H1 (cell line): ENCODE data around the gene PCDHGA7. TPM values are rescaled to one million over a fixed set of nuclear protein-coding genes. Genes with fewer than 3 reads are reported as not detected.
"Not testable (repeated sequence)": the region's sequence is repeated elsewhere in the genome, so short reads cannot be mapped to it uniquely, and the experiment has no call there.

Source experiments
- CTCF ChIA-PET: fragments of 300-600 bp; sonication (Branson Sonifier 250); formaldehyde crosslinking; loops from one replicate; lab custom pipeline; 2021; ENCODE audit not compliant: partially characterized antibody; lab: Charles Lee
- POLR2A ChIA-PET: fragments of 300-600 bp; sonication (Branson Sonifier 250); formaldehyde crosslinking; loops from one replicate; lab custom pipeline; 2021; ENCODE audit warnings: inconsistent platforms; ENCODE audit not compliant: partially characterized antibody; lab: Charles Lee
- DNase-seq, 2 experiments: peaks; one replicate each; pipeline versions ENCODE4 v3.0.0 to v3.0.0-alpha.2; 2010 to 2022; ENCODE audit warnings: low spot score in 2 of 2, low read depth in 1 of 2, mixed read lengths in 1 of 2
- FAIRE-seq: peaks from 2 replicates; lab custom pipeline; 2011; peaks lifted over from hg19 to GRCh38; lab: Jason Lieb, UNC
- H2AFZ ChIP-seq: 2 replicates; pipeline ENCODE4 v1.8.1; 2012; ENCODE audit warnings: low read length, inconsistent platforms
- H2AK5ac ChIP-seq: 2 replicates; pipeline ENCODE4 v1.6.1; 2013; ENCODE audit warnings: low read depth, low read length
- H2BK120ac ChIP-seq: replicated peaks from 2 replicates; pipeline ENCODE3; 2013; ENCODE audit warnings: low read depth, low read length, inconsistent platforms
- H2BK12ac ChIP-seq: 2 replicates; pipeline ENCODE4 v1.6.1; 2013; ENCODE audit warnings: low read depth, low read length
- H2BK15ac ChIP-seq: 2 replicates; pipeline ENCODE4 v1.6.1; 2013; ENCODE audit warnings: low read length
- H2BK20ac ChIP-seq: 2 replicates; pipeline ENCODE4 v1.6.1; 2013; ENCODE audit warnings: low read length
- H2BK5ac ChIP-seq: 2 replicates; pipeline ENCODE4 v1.6.1; 2013; ENCODE audit warnings: low read depth, low read length
- H3K14ac ChIP-seq: 2 replicates; pipeline ENCODE4 v1.6.1; 2013; ENCODE audit warnings: inconsistent platforms; ENCODE audit not compliant: insufficient read length
- H3K18ac ChIP-seq: 2 replicates; pipeline ENCODE4 v1.6.1; 2013; ENCODE audit warnings: low read length; ENCODE audit errors: extremely low read depth
- H3K23ac ChIP-seq: 2 replicates; pipeline ENCODE4 v1.6.1; 2013; ENCODE audit warnings: inconsistent platforms; ENCODE audit not compliant: insufficient read length
- H3K23me2 ChIP-seq: 2 replicates; pipeline ENCODE4 v1.6.1; 2013; ENCODE audit warnings: low read depth, low read length
- H3K27ac ChIP-seq: 2 replicates; pipeline ENCODE4 v1.6.1; 2011; ENCODE audit warnings: low read depth, low read length, inconsistent platforms
- H3K27me3 ChIP-seq, 4 experiments: replicated peaks in 1 of 4; 1 replicate in 1 of 4; 2 replicates in 3 of 4; pipeline versions ENCODE4 v1.6.1 to v1.8.1; 2011 to 2013; ENCODE audit warnings: low read length in 3 of 4, mild to moderate bottlenecking in 3 of 4, inconsistent platforms in 2 of 4, mixed read lengths in 2 of 4, moderate library complexity in 1 of 4; ENCODE audit not compliant: control insufficient read depth in 3 of 4, insufficient read depth in 3 of 4; ENCODE audit errors: extremely low read depth in 1 of 4
- H3K36me3 ChIP-seq, 4 experiments: 2 replicates each; pipeline versions ENCODE4 v1.6.1 to v1.8.1; 2011 to 2013; ENCODE audit warnings: mild to moderate bottlenecking in 4 of 4, low read length in 3 of 4, moderate library complexity in 2 of 4, control low read depth in 1 of 4, inconsistent platforms in 1 of 4; ENCODE audit not compliant: insufficient read depth in 4 of 4, control insufficient read depth in 2 of 4
- H3K4ac ChIP-seq: replicated peaks from 2 replicates; pipeline ENCODE3; 2013; ENCODE audit warnings: low read length, low read depth, mixed read lengths, inconsistent platforms; ENCODE audit not compliant: insufficient read length
- H3K4me1 ChIP-seq, 4 experiments: replicated peaks in 1 of 4; 1 replicate in 1 of 4; 2 replicates in 3 of 4; pipeline versions ENCODE4 v1.6.1 to v1.8.1; 2011 to 2013; ENCODE audit warnings: low read length in 3 of 4, inconsistent platforms in 2 of 4, mixed read lengths in 1 of 4; ENCODE audit not compliant: insufficient read depth in 4 of 4, control insufficient read depth in 3 of 4
- H3K4me2 ChIP-seq, 2 experiments: 2 replicates each; pipeline versions ENCODE4 v1.6.1 to v1.8.1; 2011 to 2013; ENCODE audit warnings: low read depth in 2 of 2, low read length in 2 of 2, control low read depth in 1 of 2, inconsistent platforms in 1 of 2, mild to moderate bottlenecking in 1 of 2; ENCODE audit not compliant: insufficient read depth in 1 of 2
- H3K4me3 ChIP-seq, 4 experiments: fragments of 200-600, 300-600 bp in 1 of 4; sonication (generic), shearing (Covaris generic), sonication (Bioruptor Twin) in 1 of 4; 2 replicates each; pipeline versions ENCODE4 v1.5.1 to v1.8.1; 2011 to 2016; ENCODE audit warnings: low read length in 4 of 4, low read depth in 3 of 4, control low read depth in 2 of 4, inconsistent platforms in 2 of 4, mild to moderate bottlenecking in 2 of 4, mixed read lengths in 1 of 4, moderate library complexity in 1 of 4; ENCODE audit not compliant: insufficient read depth in 2 of 4; ENCODE audit errors: extremely low read depth in 1 of 4
- H3K56ac ChIP-seq: replicated peaks from 2 replicates; pipeline ENCODE3; 2013; ENCODE audit warnings: low read depth, mild to moderate bottlenecking, mixed read lengths, low read length, inconsistent platforms; ENCODE audit not compliant: insufficient read length
- H3K79me1 ChIP-seq: 2 replicates; pipeline ENCODE4 v1.6.1; 2013; ENCODE audit warnings: low read depth, low read length, control low read depth
- H3K79me2 ChIP-seq, 2 experiments: 2 replicates each; pipeline versions ENCODE4 v1.6.1 to v1.8.1; 2012 to 2013; ENCODE audit warnings: low read length in 2 of 2, mild to moderate bottlenecking in 2 of 2, inconsistent platforms in 1 of 2; ENCODE audit not compliant: insufficient read depth in 2 of 2, control insufficient read depth in 1 of 2
- H3K9ac ChIP-seq, 4 experiments: replicated peaks in 1 of 4; 1 replicate in 1 of 4; 2 replicates in 3 of 4; pipeline versions ENCODE4 v1.6.1 to v1.8.1; 2011 to 2013; ENCODE audit warnings: low read depth in 3 of 4, low read length in 3 of 4, control low read depth in 2 of 4, mild to moderate bottlenecking in 2 of 4, moderate library complexity in 2 of 4, inconsistent platforms in 1 of 4; ENCODE audit errors: extremely low read depth in 1 of 4
- H3K9me3 ChIP-seq, 2 experiments: 2 replicates each; pipeline versions ENCODE4 v1.6.1 to v1.8.1; 2012 to 2013; ENCODE audit warnings: mild to moderate bottlenecking in 2 of 2, moderate library complexity in 2 of 2, control low read depth in 1 of 2, inconsistent platforms in 1 of 2, low read depth in 1 of 2, low read length in 1 of 2, mixed read lengths in 1 of 2; ENCODE audit not compliant: insufficient read depth in 2 of 2
- H4K20me1 ChIP-seq, 2 experiments: replicated peaks in 1 of 2; 2 replicates each; pipeline versions ENCODE3 to v1.8.1; 2011 to 2013; ENCODE audit warnings: inconsistent platforms in 2 of 2, low read length in 2 of 2, mild to moderate bottlenecking in 1 of 2; ENCODE audit not compliant: insufficient read depth in 2 of 2, control insufficient read depth in 1 of 2
- H4K5ac ChIP-seq: 2 replicates; pipeline ENCODE4 v1.6.1; 2013; ENCODE audit warnings: low read length, low read depth, mixed read lengths, inconsistent platforms; ENCODE audit not compliant: insufficient read length
- H4K8ac ChIP-seq: 2 replicates; pipeline ENCODE4 v1.8.0; 2013; ENCODE audit warnings: mild to moderate bottlenecking, moderate library complexity, low read length, inconsistent platforms; ENCODE audit not compliant: insufficient read depth; ENCODE audit errors: extremely low read depth
- H4K91ac ChIP-seq: replicated peaks from 2 replicates; pipeline ENCODE3; 2013; ENCODE audit warnings: low read length, mixed read lengths, inconsistent platforms; ENCODE audit not compliant: insufficient read length
- CTCF ChIP-seq, 3 experiments: IDR thresholded peaks; 1 replicate in 2 of 3; 2 replicates in 1 of 3; pipeline versions ENCODE4 v1.5.1 to v1.6.1; 2011; ENCODE audit warnings: low read length in 3 of 3, mild to moderate bottlenecking in 3 of 3, inconsistent platforms in 2 of 3, low read depth in 1 of 3, moderate library complexity in 1 of 3; ENCODE audit not compliant: insufficient read depth in 1 of 3; ENCODE audit errors: control extremely low read depth in 1 of 3
- KDM4A ChIP-seq: IDR thresholded peaks from one replicate; pipeline ENCODE4 v1.7.1; 2012; ENCODE audit warnings: low read depth, mild to moderate bottlenecking, moderate library complexity, low read length, inconsistent platforms; ENCODE audit not compliant: severe bottlenecking
- NRF1 ChIP-seq: IDR thresholded peaks from 2 replicates; pipeline ENCODE4 v1.6.1; 2011; ENCODE audit warnings: mild to moderate bottlenecking, low read depth, low read length, improper control_type of control experiment
- PHF8 ChIP-seq: fragments of 200-600 bp; sonication (generic); conservative IDR thresholded peaks from 2 replicates; pipeline ENCODE4 v1.7.1; 2012; ENCODE audit warnings: low read depth, mild to moderate bottlenecking, inconsistent platforms, low read length, moderate library complexity
- RAD21 ChIP-seq, 2 experiments: IDR thresholded peaks in 1 of 2; conservative IDR thresholded peaks in 1 of 2; 2 replicates each; pipeline ENCODE4 v1.6.1; 2011; ENCODE audit warnings: low read depth in 2 of 2, low read length in 2 of 2, improper control_type of control experiment in 1 of 2, inconsistent platforms in 1 of 2, mild to moderate bottlenecking in 1 of 2, moderate library complexity in 1 of 2
- WGBS, 2 experiments: shearing (Covaris generic) in 1 of 2; methylation state at CpG; one replicate each; pipeline versions ENCODE4 v1.1.6 to v1.1.7; 2013 to 2015; ENCODE audit warnings: low lambda C conversion rate in 2 of 2, mixed read lengths in 2 of 2, inconsistent platforms in 1 of 2, low coverage in 1 of 2, missing lambda C conversion rate in 1 of 2; ENCODE audit not compliant: insufficient replicate concordance in 2 of 2, insufficient coverage in 1 of 2, insufficient read length in 1 of 2; ENCODE audit errors: extremely low coverage in 1 of 2, missing lambda C conversion rate in 1 of 2; 5-methylcytosine and 5-hydroxymethylcytosine counted together
- polyA plus RNA-seq, 7 experiments: library from polyadenylated mRNA; depleted of rRNA in 3 of 7; stranded (reverse) in 5 of 7; unstranded in 2 of 7; fragments of >200 nt in 5 of 7; fragments of 200-250 nt in 2 of 7; gene quantifications; 1 replicate in 5 of 7; 2 replicates in 1 of 7; 4 replicates in 1 of 7; pipeline versions ENCODE4 v1.2.1 to v1.2.3, GENCODE V29; 2011 to 2013; ENCODE audit warnings: missing spikeins in 2 of 7, mixed read lengths in 2 of 7
- total RNA-seq: library from RNA; stranded (reverse); fragmentation: NEBNext Ultra II Directional; extraction: Animal tissue kit (Norgen Biotek cat#: 25700); gene quantifications from 2 replicates; pipeline ENCODE4 v1.2.1, GENCODE V29; 2021

Gene PCDHGA7
- total and polyA plus RNA-seq, 2 of the 8 experiments (the other 6 are each of a cell fraction or from before 2014, with no cell fraction given) = 0.39 to 1.1 TPM

GRCh38 chr5:141387557-141388311 lies 5.2 kb downstream of the PCDHGA7 start, which contains the start of gene PCDHGB4:
Gene PCDHGB4, plus strand, starts transcription at chr5:141387698. Its CDS starts 187 bp downstream, at chr5:141387885.
- Histone ChIP-seq H3K4me3 (peak within 1 kb of the TSS; percentile 42 to 69 (median 44); a peak in 7 of 8 replicates), H3K36me3 (peaks cover 3 to 23% (median 9%) of the 10 kb centered on the region in 4 experiments; a peak in 5 of 8 replicates), H3K4me2 (peak within 1 kb of the TSS; percentile 55 to 57), H3K9me3 (peaks cover 45 to 49% of the 10 kb centered on the region in 2 experiments), H3K9ac (peak within 1 kb of the TSS in 2 of 4 experiments; percentile 25 to 70; a peak in 1 of 7 replicates)
- not testable (repeated sequence) for H4K91ac ChIP-seq, H3K4me1 ChIP-seq, H4K5ac ChIP-seq, H3K23me2 ChIP-seq, H3K4ac ChIP-seq, H3K14ac ChIP-seq, H2AFZ ChIP-seq, H2BK12ac ChIP-seq, H3K56ac ChIP-seq, H2AK5ac ChIP-seq, H2BK20ac ChIP-seq, H3K27me3 ChIP-seq, H2BK120ac ChIP-seq, H4K8ac ChIP-seq, H2BK15ac ChIP-seq, H3K23ac ChIP-seq, H3K18ac ChIP-seq, H4K20me1 ChIP-seq, H3K27ac ChIP-seq, H3K79me1 ChIP-seq, H3K79me2 ChIP-seq, H2BK5ac ChIP-seq
- TF ChIP-seq NRF1 = peak; percentile 55
- peak; percentile 59 to 67 for TF ChIP-seq RAD21 (IDR thresholded peaks at IDR 0.05 in 1 of 2, conservative IDR thresholded peaks at IDR 0.05 in 1 of 2; ENCODE audit: low read depth in 2 of 2, low read length in 2 of 2)
- peak; percentile 51 for TF ChIP-seq KDM4A
- 0 out of 2 replicates have a peak, but pooled peaks have one; percentile 29 for TF ChIP-seq PHF8
- peak; percentile 56 to 66 (median 65) for TF ChIP-seq CTCF (IDR thresholded peaks at IDR 0.05; ENCODE audit: control extremely low read depth in 1 of 3, insufficient read depth in 1 of 3, low read depth in 1 of 3, low read length in 3 of 3)
- WGBS, 2 experiments = 18% methylated on average over 19 of the region's 40 CpGs; no CpG with 5 or more reads in 1 of the 2 experiments
- peak; percentile 93 for FAIRE-seq
- DNase-seq = peak in 1 of 2 experiments; percentile 82
- ChIA-PET CTCF (interaction anchor here (0.6 to 8.7 kb wide), 32 partner anchors 9 to 437 kb away, joined by 3 to 68 read pairs (median 5); partner anchors contain the start of genes PCDHB10, PCDHB14, PCDHB15 and PCDHGA1), POLR2A (interaction anchor here (0.6 to 1.3 kb wide), 4 partner anchors 9 to 299 kb away, joined by 3 to 4 read pairs (median 4); partner anchors contain the start of genes PCDHGB3 and PCDHGB5)
